ENCODE data around the gene NRG3. TPM values are rescaled to one million over a fixed set of nuclear protein-coding genes. Genes with fewer than 3 reads are reported as not detected.
A peak's percentile ranks its signal among the peaks of the same experiment; 100 is the strongest.

Gene NRG3
- total RNA-seq, 6 experiments from 2014 or later = 0.34 to 0.99 (median 0.75) TPM

- TF ChIP-seq POLR2A (IDR thresholded peaks at IDR 0.05) (no peak), CTCF (IDR thresholded peaks at IDR 0.05) (no peak)
- WGBS (ENCODE audit: insufficient coverage, low coverage, low lambda C conversion rate, missing lambda C conversion rate) = 90% methylated on average over 1 of the region's 1 CpG
- Histone ChIP-seq H3K36me3 (no peaks in the 10 kb centered on the region), H3K4me1 (peaks cover 0 to 13% (median 5%) of the 10 kb centered on the region in 4 donors), H3K27ac (no peak overlapping the region), H3K9me3 (no peaks in the 10 kb centered on the region), H3K4me3 (no peak overlapping the region), H3K27me3 (no peaks in the 10 kb centered on the region)
- ATAC-seq (no peak), DNase-seq (no peak)
- intact Hi-C loops (cut with DNase I) = no loop called here
Measured at GRCh38 chr10:82160307-82160706, 285.3 kb downstream of the NRG3 start.

DNA sequence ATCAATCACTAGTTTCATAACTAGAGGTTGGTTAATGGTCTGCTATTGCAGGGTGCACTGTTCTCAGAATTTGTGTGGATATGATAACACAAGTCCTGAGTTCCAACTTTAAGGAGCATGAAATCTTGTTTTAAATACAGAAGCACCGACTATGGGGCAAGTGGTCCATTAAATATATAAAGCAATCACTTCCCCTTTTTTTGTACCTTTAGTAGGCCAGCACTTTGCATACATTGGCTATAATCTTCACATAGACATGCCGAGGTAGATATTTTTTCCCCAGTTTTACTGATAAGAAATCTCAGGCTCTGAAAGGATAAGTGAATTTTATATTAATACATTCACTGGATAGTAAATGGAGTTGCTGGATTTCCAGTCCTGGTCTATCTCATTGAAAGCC lies 286.3 kb downstream of the NRG3 start:
- Histone ChIP-seq H3K9me3 (no peaks in the 10 kb centered on the region), H3K27ac (no peak overlapping the region), H3K27me3 (no peaks in the 10 kb centered on the region), H3K36me3 (no peaks in the 10 kb centered on the region), H3K4me3 (no peak overlapping the region), H3K4me1 (peaks cover 0 to 13% (median 5%) of the 10 kb centered on the region in 4 donors)
- intact Hi-C loops (cut with DNase I) = no loop called here
- 77% methylated on average over 2 of the region's 2 CpGs for WGBS (ENCODE audit: insufficient coverage, low coverage, low lambda C conversion rate, missing lambda C conversion rate)
- DNase-seq (no peak), ATAC-seq (no peak)
- TF ChIP-seq CTCF (IDR thresholded peaks at IDR 0.05) = no peak
- TF ChIP-seq POLR2A (IDR thresholded peaks at IDR 0.05) = no peak

- Histone ChIP-seq H3K4me3 (no peak overlapping the region), H3K36me3 (no peaks in the 10 kb centered on the region), H3K27ac (peak overlapping the region in 1 of 3 donors; percentile 20), H3K4me1 (peaks cover 0 to 13% (median 5%) of the 10 kb centered on the region in 4 donors), H3K9me3 (no peaks in the 10 kb centered on the region), H3K27me3 (no peaks in the 10 kb centered on the region)
- TF ChIP-seq CTCF (IDR thresholded peaks at IDR 0.05) = no peak
- TF ChIP-seq POLR2A (IDR thresholded peaks at IDR 0.05) = no peak
- peak; percentile 67 to 90 (median 84) for ATAC-seq
- intact Hi-C loops (cut with DNase I) = no loop called here
- peak in 1 of 3 donors; percentile 47 for DNase-seq
- WGBS (ENCODE audit: insufficient coverage, low coverage, low lambda C conversion rate, missing lambda C conversion rate) = 24% methylated on average over 4 of the region's 4 CpGs
Measured at GRCh38 chr10:82162549-82163195, 287.7 kb downstream of the NRG3 start.

DNA sequence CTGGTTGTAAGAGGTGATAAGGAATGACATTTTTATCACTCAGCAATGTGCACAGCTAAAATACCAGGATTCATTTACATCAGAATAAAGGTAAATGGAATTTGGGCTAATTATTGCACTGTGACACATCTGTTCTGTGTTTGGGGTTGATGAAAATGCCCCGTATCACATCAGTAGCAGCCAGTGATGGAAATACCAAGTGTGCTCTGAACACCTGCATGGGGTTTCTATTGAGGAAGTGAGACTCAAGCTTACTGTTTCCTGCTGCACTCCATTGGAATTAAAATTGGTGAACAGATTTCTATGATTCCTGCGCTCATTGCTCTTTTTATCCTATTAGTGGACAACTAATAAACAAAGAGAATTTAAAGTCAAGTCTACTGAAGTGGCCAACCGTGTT lies 296.9 kb downstream of the NRG3 start:
- DNase-seq (no peak), ATAC-seq (no peak)
- Histone ChIP-seq H3K9me3 (no peaks in the 10 kb centered on the region), H3K36me3 (no peaks in the 10 kb centered on the region), H3K27me3 (no peaks in the 10 kb centered on the region), H3K4me3 (no peak overlapping the region), H3K4me1 (no peaks in the 10 kb centered on the region), H3K27ac (no peak overlapping the region)
- TF ChIP-seq POLR2A (IDR thresholded peaks at IDR 0.05) (no peak), CTCF (IDR thresholded peaks at IDR 0.05) (no peak)
- WGBS (ENCODE audit: insufficient coverage, low coverage, low lambda C conversion rate, missing lambda C conversion rate) = 84% methylated on average over 3 of the region's 3 CpGs
- intact Hi-C loops (cut with DNase I) = no loop called here
